HG02678 (cell line): ENCODE data around the gene IRS1.
"Not testable (repeated sequence)": the region's sequence is repeated elsewhere in the genome, so short reads cannot be mapped to it uniquely, and the experiment has no call there.

Source experiments
- ATAC-seq: cut with Tn5 transposase; IDR thresholded peaks from one replicate; pipeline ENCODE4 v1.9.1; 2021; ENCODE audit warnings: mild to moderate bottlenecking, moderate library complexity; ENCODE audit not compliant: unreplicated experiment

Gene IRS1, protein sequence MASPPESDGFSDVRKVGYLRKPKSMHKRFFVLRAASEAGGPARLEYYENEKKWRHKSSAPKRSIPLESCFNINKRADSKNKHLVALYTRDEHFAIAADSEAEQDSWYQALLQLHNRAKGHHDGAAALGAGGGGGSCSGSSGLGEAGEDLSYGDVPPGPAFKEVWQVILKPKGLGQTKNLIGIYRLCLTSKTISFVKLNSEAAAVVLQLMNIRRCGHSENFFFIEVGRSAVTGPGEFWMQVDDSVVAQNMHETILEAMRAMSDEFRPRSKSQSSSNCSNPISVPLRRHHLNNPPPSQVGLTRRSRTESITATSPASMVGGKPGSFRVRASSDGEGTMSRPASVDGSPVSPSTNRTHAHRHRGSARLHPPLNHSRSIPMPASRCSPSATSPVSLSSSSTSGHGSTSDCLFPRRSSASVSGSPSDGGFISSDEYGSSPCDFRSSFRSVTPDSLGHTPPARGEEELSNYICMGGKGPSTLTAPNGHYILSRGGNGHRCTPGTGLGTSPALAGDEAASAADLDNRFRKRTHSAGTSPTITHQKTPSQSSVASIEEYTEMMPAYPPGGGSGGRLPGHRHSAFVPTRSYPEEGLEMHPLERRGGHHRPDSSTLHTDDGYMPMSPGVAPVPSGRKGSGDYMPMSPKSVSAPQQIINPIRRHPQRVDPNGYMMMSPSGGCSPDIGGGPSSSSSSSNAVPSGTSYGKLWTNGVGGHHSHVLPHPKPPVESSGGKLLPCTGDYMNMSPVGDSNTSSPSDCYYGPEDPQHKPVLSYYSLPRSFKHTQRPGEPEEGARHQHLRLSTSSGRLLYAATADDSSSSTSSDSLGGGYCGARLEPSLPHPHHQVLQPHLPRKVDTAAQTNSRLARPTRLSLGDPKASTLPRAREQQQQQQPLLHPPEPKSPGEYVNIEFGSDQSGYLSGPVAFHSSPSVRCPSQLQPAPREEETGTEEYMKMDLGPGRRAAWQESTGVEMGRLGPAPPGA (N-terminal part only)

DNA sequence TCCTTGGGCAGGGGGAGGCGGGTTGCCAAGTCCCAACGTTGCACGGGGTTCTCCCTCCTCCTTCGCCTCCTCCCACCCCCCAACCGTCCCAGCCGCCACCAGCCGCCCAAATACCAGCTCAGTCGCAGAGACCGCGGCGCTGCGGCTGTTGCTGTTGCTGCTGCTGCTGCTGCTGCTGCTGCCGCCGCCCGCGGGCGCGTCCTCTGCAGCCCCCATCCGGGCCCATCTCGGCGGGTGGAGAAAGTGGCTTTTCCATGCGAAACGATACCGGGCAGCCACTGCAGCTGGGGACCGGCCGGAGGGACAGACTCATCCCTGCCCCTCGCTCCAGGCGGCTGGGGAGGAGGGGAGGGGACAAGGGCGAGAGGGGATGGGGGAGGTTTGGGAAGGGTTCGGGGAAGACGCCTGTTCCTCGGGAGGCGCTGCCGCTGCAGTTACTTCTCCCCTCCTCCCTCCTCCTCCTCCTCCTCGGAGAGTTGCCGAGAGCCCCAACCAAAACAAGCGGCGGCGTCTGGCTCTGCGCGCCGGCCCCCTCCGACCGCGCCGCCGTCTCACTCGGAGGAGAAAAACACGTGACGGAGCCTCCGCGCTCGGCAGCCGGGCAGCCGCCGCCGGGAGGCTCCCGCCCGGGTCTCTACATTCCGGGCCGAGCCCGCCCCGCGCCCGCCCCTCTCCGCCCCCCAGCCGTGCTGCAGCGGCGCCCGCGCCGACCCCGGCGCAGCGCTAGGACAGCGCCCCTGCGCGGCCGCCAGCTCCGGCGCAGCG lies at the start of gene IRS1:
Gene IRS1, minus strand, starts transcription at position 610 of the 765 bp plus-strand sequence. CDS start 1,082 bp downstream, outside the sequence.
- peak; percentile 37 for ATAC-seq

DNA sequence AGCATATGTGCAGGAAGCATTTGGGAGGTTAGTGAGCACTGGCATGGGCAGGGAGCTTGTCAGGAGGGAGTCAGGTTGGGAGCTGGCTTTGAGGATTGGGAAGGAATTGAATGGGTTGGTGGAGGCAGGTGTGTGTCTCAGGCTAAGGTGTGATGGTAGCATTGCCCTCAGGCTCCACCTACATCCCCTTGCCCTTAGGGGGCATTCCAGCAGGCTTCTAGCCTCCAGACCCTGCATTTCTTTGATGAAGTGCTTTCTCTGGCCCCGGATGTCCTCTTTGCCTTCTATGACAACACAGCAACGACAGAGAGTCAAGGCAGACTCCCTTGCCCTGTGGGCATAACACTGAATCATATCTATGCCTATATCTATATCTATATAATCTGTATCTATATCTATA lies 49.7 kb upstream of the IRS1 start:
- ATAC-seq: no peak

DNA sequence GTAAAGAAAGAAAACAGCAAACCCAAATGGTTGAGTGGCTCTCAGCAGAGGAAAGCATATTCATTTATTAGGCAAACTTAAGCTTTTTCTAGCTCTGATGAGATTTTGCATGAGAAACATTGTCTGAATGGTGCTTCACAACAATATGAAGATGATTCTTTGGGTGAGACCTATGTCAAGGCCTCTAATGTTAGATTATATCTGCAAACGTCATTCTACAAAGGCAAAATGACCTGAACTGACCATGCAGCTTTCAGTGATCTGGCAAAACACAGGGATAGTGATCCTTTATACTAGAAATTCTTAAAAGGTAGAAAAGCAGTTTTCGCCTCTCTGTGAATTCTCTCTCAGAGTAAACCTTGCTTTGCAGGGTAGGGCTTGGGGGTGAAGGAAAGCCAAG lies 47.9 kb upstream of the IRS1 start:
- ATAC-seq: no peak

DNA sequence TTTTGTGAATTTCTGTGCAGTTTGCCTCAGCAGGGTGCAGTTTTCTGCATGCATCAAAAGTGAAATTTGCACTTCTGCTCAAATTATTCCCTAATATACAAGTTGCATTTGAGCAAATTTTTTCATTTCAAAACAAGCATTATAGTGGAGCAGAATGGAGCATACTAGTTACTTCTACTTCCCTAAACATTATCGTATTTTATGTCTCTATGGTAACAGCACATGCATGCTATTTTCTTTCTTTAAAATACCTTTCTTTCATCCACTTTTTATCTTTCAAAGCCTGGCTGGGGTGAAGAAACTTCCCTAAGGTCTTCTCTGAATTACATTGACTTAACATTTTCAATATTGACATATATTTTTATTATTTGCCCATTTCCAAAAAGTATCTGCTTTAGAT lies 47.5 kb upstream of the IRS1 start:
- no peak for ATAC-seq

DNA sequence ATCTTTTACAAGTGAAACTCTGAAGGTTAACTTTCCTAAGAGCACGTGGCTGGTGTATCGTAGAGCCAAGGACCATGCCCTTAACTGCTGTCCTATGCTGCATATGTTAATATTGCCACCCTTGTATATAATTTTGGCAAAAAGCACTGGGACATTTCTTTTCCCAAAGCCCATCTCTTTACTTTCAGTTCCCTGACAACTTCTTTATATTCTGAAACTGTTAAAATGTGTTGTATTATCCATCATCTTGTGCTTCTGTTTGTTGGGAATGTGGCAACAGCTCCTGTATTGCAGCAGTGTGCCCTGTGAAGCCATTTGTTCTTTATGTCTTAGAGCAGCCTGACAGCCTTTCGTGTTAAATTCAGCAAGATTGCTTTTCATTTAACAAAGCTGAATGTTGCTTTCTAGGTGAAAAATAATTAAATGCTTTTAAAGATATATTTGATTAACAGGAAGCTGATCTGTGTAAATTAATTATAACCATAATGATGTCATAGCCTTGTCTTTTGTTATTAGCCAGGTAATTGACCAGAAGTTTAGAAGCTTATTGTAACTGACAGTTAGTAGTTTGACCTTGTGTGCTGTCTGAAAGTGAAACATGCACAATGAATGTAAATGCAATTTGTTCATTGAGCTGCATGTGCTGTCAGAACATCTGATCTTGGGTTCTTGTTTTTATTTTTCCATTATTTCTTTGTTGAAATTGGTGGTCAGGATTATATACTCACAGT lies 45.9 kb upstream of the IRS1 start:
- ATAC-seq: peak; percentile 70

DNA sequence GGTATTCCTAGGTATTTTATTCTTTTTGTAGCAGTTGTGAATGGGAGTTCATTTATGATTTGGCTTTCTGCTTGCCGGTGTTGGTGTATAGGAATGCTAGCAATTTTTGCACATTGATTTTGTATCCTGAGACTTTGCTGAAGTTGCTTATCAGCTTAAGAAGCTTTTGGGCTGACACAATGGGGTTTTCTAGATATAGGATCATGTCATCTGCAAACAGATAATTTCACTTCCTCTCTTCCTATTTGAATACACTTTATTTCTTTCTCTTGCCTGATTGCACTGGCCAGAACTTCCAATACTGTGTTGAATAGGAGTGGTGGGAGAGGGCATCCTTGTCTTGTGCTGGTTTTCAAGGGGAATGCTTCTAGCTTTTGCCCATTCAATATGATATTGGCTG lies 43.4 kb upstream of the IRS1 start:
- ATAC-seq: not testable (repeated sequence)

DNA sequence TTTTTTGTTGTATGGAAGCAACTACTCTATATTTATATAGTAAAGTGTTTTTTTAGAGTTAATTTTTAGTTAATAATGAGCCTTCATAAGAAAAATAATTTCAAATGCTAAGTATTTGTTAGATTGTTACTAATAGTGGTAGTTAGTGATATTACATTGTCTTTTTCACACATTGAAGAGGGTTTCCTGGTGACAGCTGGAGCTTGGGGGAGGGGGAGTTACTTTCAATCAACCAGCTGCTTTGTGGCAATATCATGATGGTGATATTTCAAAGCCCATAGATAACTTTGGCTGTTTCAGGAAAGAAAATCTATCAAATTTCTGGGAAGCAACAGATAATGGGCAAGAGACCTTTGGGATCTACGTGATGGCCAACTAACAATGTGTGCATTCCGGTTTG lies 40.3 kb upstream of the IRS1 start:
- ATAC-seq: no peak

DNA sequence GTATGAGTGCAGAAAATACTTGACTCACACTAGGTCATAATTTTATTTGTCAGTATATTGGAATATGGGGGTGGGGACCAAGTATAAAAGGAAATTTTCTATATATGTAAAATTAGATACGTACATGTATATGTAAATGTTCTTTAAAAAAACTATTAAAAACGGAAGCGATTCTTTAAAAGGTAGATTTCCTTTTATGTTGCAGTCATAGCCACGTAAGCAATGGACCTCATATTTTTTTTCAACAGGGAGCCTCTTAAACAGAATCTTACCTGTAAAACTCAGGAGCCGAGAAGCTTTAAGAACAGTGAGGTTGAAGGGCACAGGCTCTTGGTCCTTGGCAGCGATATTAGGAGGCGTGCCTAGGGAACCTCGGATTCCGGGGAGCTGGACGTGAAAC lies 39.5 kb upstream of the IRS1 start:
- no peak for ATAC-seq

DNA sequence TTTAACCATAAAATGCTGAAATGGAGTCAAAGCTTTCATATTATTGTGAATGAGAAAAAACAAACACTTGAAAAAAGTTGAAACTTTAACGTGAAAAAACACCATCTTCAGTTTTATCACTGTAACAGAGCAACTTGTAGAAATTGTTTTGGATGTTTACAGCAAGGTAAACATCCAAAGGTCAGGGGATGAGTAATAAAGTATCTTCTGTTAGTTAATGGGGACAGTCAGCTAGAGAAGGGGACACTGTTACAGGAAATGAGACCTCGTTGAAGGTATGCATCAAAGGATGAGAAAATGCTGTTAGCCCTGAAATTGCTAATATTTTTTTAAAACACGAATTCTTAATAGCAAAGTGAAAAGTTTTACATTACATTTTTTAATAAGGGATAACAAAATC lies 39.1 kb upstream of the IRS1 start:
- ATAC-seq: no peak

DNA sequence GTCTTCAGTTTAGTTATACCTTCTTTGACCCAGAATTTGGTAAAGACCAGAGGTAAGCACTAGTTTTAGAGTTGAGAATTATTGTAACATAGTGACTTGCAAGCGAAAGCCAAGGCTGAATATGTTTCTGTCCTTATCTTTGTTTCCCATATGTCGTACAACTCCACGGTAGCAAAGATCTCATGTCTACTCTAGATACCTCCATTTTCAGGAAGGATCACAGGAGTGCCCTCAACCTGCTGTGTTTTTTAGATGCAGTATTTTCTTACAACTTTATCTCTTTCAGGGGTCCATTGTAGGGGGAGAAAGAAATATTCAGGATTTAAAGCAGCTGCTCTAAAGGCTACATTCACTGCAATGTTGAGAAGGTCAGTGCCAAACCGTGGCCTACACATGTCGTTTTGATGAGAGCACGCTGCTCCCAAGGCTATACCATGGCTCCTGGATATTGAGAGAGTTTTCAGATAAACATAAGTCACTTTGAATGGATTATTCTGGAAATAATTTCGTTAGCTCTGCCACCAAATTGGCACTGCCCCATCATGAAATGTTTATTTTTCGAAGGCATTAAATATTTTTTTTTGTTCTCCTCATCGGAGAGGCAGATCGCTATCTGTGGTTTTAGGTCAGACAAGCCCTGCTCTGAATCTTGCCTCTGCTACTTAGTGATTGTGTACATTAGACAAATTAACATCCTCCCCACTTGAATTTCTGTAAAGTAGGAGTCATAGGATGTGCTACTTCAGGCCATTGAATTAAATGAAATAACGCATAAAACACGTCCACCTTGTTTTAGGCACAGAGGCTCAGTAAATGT lies 38.4 kb upstream of the IRS1 start:
- ATAC-seq: no peak

DNA sequence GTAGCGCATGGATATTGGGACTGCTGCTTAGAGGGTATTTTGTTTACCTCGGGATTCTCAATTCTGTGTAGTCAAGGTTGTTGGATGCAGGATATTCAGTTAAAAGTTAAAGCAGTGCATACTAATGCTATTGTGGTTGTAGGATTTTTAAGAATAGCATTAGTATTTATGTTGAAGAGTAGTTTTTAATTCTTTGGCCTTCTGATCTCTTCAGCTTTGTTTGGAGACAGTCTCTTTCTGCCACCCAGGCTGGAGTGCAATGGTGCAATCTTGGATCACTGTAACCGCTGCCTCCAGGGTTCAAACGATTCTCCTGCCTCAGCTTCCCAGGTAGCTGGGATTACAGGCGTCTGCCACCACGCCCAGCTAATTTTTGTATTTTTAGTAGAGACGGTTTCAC lies 37.7 kb upstream of the IRS1 start:
- ATAC-seq: no peak

DNA sequence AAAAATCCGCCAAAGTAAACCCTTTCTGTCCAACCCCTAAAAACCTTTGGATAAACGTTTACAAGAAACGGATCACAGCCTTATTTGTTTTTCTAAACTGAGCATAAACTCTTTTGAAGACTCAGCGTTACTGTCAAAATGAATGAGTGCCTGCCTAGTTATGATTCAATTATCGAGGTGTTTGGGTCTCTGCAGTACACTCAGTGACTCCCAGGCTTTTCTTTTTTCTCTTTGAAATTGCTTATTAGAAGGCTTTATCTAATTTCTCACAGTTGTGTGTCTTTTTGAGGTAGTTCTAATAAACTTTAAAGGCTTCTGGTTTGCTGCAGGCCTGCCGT lies 36.9 kb upstream of the IRS1 start:
- ATAC-seq: peak; percentile 4

DNA sequence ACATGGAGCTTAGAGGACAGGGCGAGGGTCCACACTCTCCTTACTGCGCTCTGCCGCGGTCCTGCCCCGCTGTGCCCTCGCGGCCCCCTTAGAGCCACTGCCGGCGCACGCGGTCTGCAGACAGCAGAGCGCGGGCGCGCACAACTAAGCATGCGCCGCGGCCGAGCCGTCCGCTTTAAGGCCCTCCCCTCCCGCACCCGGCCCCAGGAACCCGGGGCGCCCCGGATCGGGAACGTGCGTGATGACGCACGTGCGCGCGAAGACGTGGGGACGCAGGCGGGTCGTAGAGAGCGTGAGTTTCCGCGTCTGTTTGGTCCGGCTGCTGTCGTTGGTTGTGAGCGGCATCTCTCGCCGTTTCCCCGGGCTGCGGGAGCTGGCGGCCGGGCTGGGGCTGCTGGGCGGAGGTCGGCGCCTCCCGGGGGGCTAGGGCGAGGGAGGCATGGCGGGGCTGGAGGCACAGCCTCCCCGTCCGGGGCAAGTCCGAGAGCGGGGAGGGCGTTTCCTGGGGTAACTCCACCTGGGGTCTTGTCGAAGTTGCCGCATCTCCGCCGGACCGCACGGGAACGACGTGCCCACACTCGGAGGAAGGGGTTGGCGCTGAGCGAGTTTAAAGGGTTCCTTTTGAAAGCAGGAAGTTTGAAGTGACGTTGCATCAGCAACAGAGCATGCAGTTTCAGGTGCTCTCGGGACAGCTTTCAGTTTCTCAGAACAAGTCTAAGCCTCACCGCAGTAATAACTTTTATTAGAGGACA lies 36.4 kb upstream of the IRS1 start, which contains the start of gene RHBDD1:
Gene RHBDD1, plus strand, starts transcription at position 259 of the 752 bp plus-strand sequence. CDS start 28,640 bp downstream, outside the sequence.
- peak; percentile 82 for ATAC-seq

DNA sequence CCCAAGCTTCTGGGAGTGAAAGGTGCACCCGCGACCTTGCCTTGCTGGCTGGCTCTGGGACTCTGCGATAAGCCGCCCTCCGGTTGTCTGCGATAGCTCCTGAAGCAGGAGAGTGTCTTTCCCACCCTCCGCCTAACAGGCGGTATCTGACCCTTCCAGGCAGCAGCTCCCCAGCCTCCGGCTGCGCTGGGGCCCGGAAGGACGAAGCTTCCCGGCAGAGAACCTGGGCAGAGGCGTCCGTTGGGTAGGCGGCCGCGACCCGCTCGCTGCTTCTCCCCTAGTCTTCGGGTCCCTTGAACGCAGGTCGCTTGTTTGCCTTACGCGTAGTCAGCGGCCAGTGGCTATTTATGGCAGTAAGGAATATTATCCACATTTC lies 35.8 kb upstream of the IRS1 start:
- ATAC-seq: peak; percentile 24

DNA sequence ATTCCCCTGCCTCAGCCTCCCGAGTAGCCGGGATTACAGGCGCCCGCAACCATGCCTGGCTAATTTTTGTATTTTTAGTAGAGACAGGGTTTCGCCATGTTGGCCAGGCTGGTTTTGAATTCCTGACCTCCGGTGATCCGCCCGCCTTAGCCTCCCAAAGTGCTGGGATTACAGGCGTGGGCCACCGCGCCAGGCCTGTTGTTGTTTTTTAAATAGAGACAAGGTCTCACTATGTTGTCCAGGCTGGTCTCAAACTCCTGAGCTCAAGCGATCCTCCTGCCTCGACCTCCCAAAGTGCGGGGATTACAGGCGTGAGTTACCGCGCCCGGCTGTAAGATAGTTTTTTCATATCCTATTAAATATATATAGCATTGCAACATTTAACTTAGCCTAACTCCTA lies 35.3 kb upstream of the IRS1 start:
- not testable (repeated sequence) for ATAC-seq

DNA sequence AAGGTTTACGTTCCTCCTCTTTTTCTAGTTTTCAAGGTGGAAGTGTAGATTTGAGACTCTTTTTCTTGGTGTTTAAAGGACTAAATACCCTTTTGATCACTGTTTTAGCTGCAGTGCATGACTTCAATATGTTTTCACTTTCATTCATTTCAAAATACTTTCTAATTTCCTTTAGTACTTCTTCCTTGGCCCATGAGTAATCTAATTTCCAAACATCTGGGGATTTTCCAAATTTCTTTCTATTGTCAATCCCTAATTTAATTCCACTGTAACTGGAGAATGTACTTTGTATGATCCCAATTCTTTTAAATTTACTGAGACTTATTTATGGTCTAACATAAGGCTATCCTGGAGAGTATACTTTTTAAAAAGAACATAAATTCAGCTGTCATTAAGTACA lies 32.4 kb upstream of the IRS1 start:
- no peak for ATAC-seq

DNA sequence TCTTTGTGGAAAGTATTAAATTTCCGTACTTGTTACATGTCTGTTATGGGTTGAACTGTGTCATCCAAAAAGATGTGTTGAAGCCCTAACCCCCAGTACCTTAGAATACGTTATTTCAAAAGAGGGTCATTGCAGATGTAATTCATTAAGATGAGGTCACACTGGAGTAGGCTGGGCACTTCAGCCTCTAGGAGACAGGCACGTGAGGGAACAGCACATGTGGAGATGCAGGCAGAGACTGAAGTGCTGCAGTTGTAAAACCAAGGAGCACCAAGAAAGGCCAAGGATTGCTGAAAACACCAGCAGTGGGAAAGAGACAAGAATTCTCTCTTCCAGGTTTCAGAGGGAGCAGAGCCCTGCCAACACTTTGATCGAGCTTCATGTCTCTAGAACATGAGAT lies 31.6 kb upstream of the IRS1 start:
- ATAC-seq: no peak

DNA sequence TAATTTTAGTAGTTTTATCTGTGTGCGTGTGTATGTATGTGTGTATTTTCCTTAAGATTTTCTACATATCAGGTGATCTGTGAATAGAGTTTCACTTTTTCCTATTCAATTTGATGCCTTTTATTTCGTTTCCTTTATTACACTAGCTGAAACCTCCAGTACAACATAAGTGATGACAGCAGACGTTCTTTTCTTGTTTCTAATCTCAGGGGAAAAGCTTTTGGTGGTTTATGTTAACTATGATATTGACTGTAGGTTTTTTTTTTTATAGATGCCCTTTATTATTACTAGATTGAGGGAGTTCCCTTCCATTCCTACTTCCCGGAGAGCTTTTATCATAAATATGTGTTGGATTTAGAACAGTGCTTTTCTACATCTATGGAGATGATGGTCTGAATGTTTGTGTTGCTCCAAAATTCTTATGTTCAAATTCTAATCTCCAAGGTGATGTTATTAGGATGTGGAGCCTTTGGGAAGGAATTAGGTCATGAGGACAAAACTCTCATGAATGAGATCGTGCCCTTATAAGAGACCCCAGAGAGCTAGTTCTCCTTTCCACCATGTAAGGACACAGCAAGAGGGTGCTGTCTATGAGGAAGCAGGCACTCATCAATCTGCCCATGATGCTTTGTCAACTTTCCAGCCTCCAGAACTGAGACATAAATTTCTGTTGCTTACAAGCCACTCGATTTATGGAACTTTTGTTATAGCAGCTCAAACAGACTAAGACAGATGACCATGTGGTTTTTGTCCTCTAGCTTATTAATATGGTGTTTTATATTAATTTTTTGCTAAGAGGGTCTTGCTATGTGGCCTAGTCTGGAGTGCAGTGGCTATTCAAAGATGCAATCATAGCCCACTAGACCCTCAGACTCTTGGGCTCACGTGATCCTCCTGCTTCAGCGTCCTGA lies 30.4 kb upstream of the IRS1 start:
- ATAC-seq: no peak
